ENCODE data around the gene PTPRK.

The PTPRK gene

GRCh38 chr6:128225612-128226011, 294.8 kb downstream of the PTPRK start:
- no peaks in the 10 kb centered on the region for H3K36me3 ChIP-seq (ENCODE audit: control insufficient read depth, insufficient read depth, low read length)
- no peak overlapping the region for H3K4me3 ChIP-seq (replicated peaks; ENCODE audit: low read depth, low read length)
- H3K27me3 ChIP-seq (replicated peaks; ENCODE audit: control insufficient read depth, insufficient read depth, low read length): no peaks in the 10 kb centered on the region
- TF ChIP-seq CTCF (IDR thresholded peaks at IDR 0.05; ENCODE audit: insufficient read depth, low read length, poor library complexity, severe bottlenecking): no peak
- no peak for DNase-seq (ENCODE audit: extremely low read depth, insufficient read length)

GRCh38 chr6:128216917-128217316, 303.5 kb downstream of the PTPRK start:
- no peak for DNase-seq (ENCODE audit: extremely low read depth, insufficient read length)
- no peaks in the 10 kb centered on the region for H3K27me3 ChIP-seq (replicated peaks; ENCODE audit: control insufficient read depth, insufficient read depth, low read length)
- TF ChIP-seq CTCF (IDR thresholded peaks at IDR 0.05; ENCODE audit: insufficient read depth, low read length, poor library complexity, severe bottlenecking): no peak
- no peak overlapping the region for H3K4me3 ChIP-seq (replicated peaks; ENCODE audit: low read depth, low read length)
- no peaks in the 10 kb centered on the region for H3K36me3 ChIP-seq (ENCODE audit: control insufficient read depth, insufficient read depth, low read length)

GRCh38 chr6:128209771-128210170, 310.6 kb downstream of the PTPRK start:
- no peak for DNase-seq (ENCODE audit: extremely low read depth, insufficient read length)
- TF ChIP-seq CTCF (IDR thresholded peaks at IDR 0.05; ENCODE audit: insufficient read depth, low read length, poor library complexity, severe bottlenecking): no peak
- Histone ChIP-seq H3K36me3 (ENCODE audit: control insufficient read depth, insufficient read depth, low read length) (no peaks in the 10 kb centered on the region), H3K27me3 (replicated peaks; ENCODE audit: control insufficient read depth, insufficient read depth, low read length) (no peaks in the 10 kb centered on the region), H3K4me3 (replicated peaks; ENCODE audit: low read depth, low read length) (no peak overlapping the region)

- TF ChIP-seq CTCF (IDR thresholded peaks at IDR 0.05; ENCODE audit: insufficient read depth, low read length, poor library complexity, severe bottlenecking): no peak
- H3K36me3 ChIP-seq (ENCODE audit: control insufficient read depth, insufficient read depth, low read length): no peaks in the 10 kb centered on the region
- DNase-seq (ENCODE audit: extremely low read depth, insufficient read length): no peak
- no peak overlapping the region for H3K4me3 ChIP-seq (replicated peaks; ENCODE audit: low read depth, low read length)
- H3K27me3 ChIP-seq (replicated peaks; ENCODE audit: control insufficient read depth, insufficient read depth, low read length): no peaks in the 10 kb centered on the region
Measured at GRCh38 chr6:128208851-128209580, 311.4 kb downstream of the PTPRK start.

GRCh38 chr6:128208078-128208477, 312.3 kb downstream of the PTPRK start:
- Histone ChIP-seq H3K27me3 (replicated peaks; ENCODE audit: control insufficient read depth, insufficient read depth, low read length) (no peaks in the 10 kb centered on the region), H3K36me3 (ENCODE audit: control insufficient read depth, insufficient read depth, low read length) (no peaks in the 10 kb centered on the region), H3K4me3 (replicated peaks; ENCODE audit: low read depth, low read length) (no peak overlapping the region)
- DNase-seq (ENCODE audit: extremely low read depth, insufficient read length): no peak
- no peak for TF ChIP-seq CTCF (IDR thresholded peaks at IDR 0.05; ENCODE audit: insufficient read depth, low read length, poor library complexity, severe bottlenecking)
